ENCODE results near the gene ZNF772. TPM values are rescaled to one million over a fixed set of nuclear protein-coding genes. Genes with fewer than 3 reads are reported as not detected.

ZNF772 gene
- total RNA-seq, 1 experiment from 2014 or later: 11.4 TPM

DNA sequence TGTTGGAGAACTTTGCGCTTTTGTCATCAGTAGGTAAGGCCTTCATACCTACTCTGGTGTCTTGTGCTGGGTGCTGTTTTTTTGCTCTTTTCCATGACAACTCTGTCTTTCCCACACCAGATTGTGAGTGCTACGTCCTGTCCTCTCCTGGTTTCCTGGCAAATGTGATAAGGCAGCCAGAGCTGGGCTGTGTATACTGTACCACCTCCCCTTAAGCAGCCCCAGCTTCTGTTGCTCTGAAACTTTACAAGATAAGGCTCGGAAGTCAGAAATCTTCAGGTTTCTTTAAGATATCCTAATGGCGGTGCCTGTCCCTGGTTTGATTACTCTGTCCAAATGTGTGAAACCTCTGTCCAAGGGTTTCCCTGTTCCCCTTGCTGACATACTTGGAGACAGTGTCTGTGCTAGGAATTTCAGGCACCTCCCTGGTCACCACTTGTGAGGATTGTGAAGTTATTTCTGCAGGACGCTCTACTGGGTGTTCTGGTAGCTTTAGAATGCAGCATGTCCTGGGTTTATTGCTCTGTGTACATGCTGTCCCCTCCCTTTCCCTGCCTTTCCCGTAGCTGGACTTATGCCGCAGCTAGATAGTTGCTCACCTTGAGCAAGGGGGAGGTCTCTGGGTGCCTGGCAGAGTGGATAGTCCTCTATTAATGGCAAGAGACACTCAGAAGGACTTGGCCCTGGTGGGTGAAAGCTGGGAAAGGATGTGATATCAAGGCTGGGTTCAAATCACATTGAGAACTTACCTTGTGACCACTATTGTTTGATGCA lies 35.2 kb downstream of the ZNF772 start:
- no peak overlapping the region for H2BK120ac ChIP-seq (ENCODE audit: low read depth, low read length, poor library complexity, severe bottlenecking)
- H3K14ac ChIP-seq (ENCODE audit: insufficient read depth, low read length): no peak overlapping the region
- H3K4me3 Mint-ChIP-seq: no peak overlapping the region
- no peak overlapping the region for H2AK5ac ChIP-seq (ENCODE audit: insufficient read length, low read length)
- no peak overlapping the region for H3K27ac ChIP-seq (ENCODE audit: insufficient read length, low read depth, low read length)
- H4K8ac ChIP-seq (replicated peaks; ENCODE audit: insufficient read length, low read depth, low read length): no peak overlapping the region
- no peak overlapping the region for H4K91ac ChIP-seq (ENCODE audit: insufficient read length, low read depth, low read length)
- H3K9me3 ChIP-seq (ENCODE audit: control insufficient read depth, low read depth, low read length): no peaks in the 10 kb centered on the region
- no peak overlapping the region for H3K56ac ChIP-seq (ENCODE audit: insufficient read length, low read depth, low read length)
- no peak overlapping the region for H3K9ac ChIP-seq (ENCODE audit: extremely low read depth, insufficient read length, low read length)
- no peak overlapping the region for H2AFZ ChIP-seq (ENCODE audit: low read length)
- no peaks in the 10 kb centered on the region for H3K4me1 ChIP-seq (ENCODE audit: insufficient read depth, low read length)
- H4K20me1 ChIP-seq (ENCODE audit: control insufficient read depth, insufficient read depth, insufficient read length): no peaks in the 10 kb centered on the region
- H3K27ac Mint-ChIP-seq: peak overlapping the region in 1 of 3 experiments; percentile 47; a peak in 2 of 7 replicates
- H3K79me1 ChIP-seq (ENCODE audit: insufficient read depth, low read depth, low read length, poor library complexity, severe bottlenecking): peaks cover 5% of the 10 kb centered on the region
- H2BK12ac ChIP-seq (ENCODE audit: insufficient read length, low read depth, low read length): no peak overlapping the region
- DNase-seq: no peak
- no peak overlapping the region for H3T11ph ChIP-seq (ENCODE audit: low read length)
- no peaks in the 10 kb centered on the region for H3K23me2 ChIP-seq (ENCODE audit: insufficient read length, low read depth, low read length, poor library complexity, severe bottlenecking)
- no peaks in the 10 kb centered on the region for H3K27me3 ChIP-seq (ENCODE audit: insufficient read depth, low read length)
- H3K79me2 ChIP-seq (ENCODE audit: insufficient read depth, low read length): peaks cover 30% of the 10 kb centered on the region
- no peak overlapping the region for H3K4ac ChIP-seq (ENCODE audit: low read depth, low read length)
- H3K9me3 Mint-ChIP-seq: peaks cover 0 to 25% of the 10 kb centered on the region in 2 experiments; a peak in 3 of 5 replicates
- peaks cover 48 to 65% (median 52%) of the 10 kb centered on the region in 3 experiments for H3K36me3 Mint-ChIP-seq (ENCODE audit: insufficient read depth in 1 of 3, low read depth in 3 of 3)
- H2BK20ac ChIP-seq (ENCODE audit: low read depth, low read length, poor library complexity, severe bottlenecking): no peak overlapping the region
- H3K27me3 Mint-ChIP-seq (ENCODE audit: low read depth): no peaks in the 10 kb centered on the region
- H3K23ac ChIP-seq (ENCODE audit: insufficient read length, low read depth, low read length): no peak overlapping the region
- H3K4me1 Mint-ChIP-seq: peaks cover 0 to 5% of the 10 kb centered on the region in 2 experiments; a peak in 2 of 4 replicates
- H4K5ac ChIP-seq (ENCODE audit: insufficient read length, low read depth, low read length): no peak overlapping the region
- no peak overlapping the region for H2BK5ac ChIP-seq (ENCODE audit: insufficient read length, low read length)
- WGBS (ENCODE audit: extremely low coverage, insufficient read length, low lambda C conversion rate): no CpG with 5 or more reads among the region's 7 CpGs
- TF ChIP-seq, protein P1, sequence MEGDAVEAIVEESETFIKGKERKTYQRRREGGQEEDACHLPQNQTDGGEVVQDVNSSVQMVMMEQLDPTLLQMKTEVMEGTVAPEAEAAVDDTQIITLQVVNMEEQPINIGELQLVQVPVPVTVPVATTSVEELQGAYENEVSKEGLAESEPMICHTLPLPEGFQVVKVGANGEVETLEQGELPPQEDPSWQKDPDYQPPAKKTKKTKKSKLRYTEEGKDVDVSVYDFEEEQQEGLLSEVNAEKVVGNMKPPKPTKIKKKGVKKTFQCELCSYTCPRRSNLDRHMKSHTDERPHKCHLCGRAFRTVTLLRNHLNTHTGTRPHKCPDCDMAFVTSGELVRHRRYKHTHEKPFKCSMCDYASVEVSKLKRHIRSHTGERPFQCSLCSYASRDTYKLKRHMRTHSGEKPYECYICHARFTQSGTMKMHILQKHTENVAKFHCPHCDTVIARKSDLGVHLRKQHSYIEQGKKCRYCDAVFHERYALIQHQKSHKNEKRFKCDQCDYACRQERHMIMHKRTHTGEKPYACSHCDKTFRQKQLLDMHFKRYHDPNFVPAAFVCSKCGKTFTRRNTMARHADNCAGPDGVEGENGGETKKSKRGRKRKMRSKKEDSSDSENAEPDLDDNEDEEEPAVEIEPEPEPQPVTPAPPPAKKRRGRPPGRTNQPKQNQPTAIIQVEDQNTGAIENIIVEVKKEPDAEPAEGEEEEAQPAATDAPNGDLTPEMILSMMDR (conservative IDR thresholded peaks at IDR 0.05): no peak
- no peak overlapping the region for H3K18ac ChIP-seq (ENCODE audit: insufficient read length, low read depth, low read length)
- no peak overlapping the region for H2BK15ac ChIP-seq (ENCODE audit: low read depth, low read length)
- no peak overlapping the region for H3K4me2 ChIP-seq (ENCODE audit: insufficient read depth, insufficient read length, low read length)
